Measurements from ENCODE around the gene COL23A1. TPM values are rescaled to one million over a fixed set of nuclear protein-coding genes. Genes with fewer than 3 reads are reported as not detected.

Gene COL23A1
- total and polyA plus RNA-seq, 2 donors (not counting 1 experiment from before 2014, with no cell fraction given), result 0.20 TPM; not detected in 1

DNA sequence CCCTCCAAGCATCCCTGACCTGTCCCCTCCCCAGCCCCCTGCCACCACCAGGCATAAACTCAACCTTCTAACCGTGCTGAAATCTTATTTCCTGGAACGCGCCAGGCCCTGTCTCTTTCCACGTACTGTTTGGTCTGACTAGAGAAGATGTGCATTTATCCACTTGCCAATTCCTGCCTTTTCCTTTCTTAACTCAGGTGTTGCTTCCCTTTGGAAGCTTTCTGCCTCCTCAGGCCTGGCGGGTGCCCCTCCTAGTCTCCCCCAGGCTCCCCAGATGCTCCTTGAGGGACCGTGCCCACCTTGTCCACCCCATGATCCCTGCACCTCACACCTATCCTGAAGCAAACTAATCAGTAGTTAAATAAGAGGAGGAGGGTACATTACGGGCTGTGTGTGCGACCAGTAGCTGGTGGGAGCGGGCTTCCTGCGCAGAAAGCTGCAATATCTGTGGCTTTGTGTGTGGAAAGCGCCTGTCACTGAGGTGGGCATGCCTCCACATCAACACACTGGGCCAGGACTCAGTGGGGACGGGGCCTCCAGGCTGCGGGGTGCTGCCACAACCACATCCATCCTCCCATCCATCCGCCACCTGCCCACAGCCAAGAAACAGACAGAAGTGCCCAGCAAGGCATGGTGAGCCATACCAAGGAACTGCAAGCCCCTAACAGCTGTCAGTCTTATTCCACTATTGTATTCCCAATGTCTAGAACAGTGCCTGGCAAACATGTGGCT lies 73.5 kb downstream of the COL23A1 start:
- ChIA-PET POLR2A (no interaction called here), CTCF (no interaction called here)
- peaks cover 0 to 3% (median 0%) of the 10 kb centered on the region in 4 experiments for H3K27me3 ChIP-seq (replicated peaks in 1 of 4; ENCODE audit: control extremely low read depth in 1 of 4, control insufficient read depth in 3 of 4, insufficient read depth in 4 of 4, low read length in 3 of 4)
- WGBS (ENCODE audit: insufficient coverage), result 84% methylated on average over 11 of the region's 14 CpGs
- DNase-seq, result no peak
- no peaks in the 10 kb centered on the region for H3K79me2 ChIP-seq (ENCODE audit: control insufficient read depth, insufficient read depth, low read length)
- no peaks in the 10 kb centered on the region for H4K20me1 ChIP-seq (ENCODE audit: control insufficient read depth, insufficient read depth, low read length, poor library complexity, severe bottlenecking)
- H2AFZ ChIP-seq (ENCODE audit: insufficient read depth, low read depth, low read length, poor library complexity, severe bottlenecking), result no peak overlapping the region
- no peak overlapping the region for H3K4me3 Mint-ChIP-seq
- H3K36me3 ChIP-seq (replicated peaks in 1 of 2; ENCODE audit: control extremely low read depth in 1 of 2, control insufficient read depth in 1 of 2, extremely low read depth in 1 of 2, insufficient read depth in 2 of 2, low read length in 1 of 2), result no peaks in the 10 kb centered on the region
- no peak overlapping the region for H3K9ac ChIP-seq (ENCODE audit: low read length)
- peaks cover 8% of the 10 kb centered on the region for H3K9me3 Mint-ChIP-seq (ENCODE audit: insufficient read depth)
- intact Hi-C loops (cut with micrococcal nuclease), result no loop called here
- H3K27ac ChIP-seq (ENCODE audit: low read length in 2 of 2), result no peak overlapping the region
- no peak for ATAC-seq (ENCODE audit: low read depth)
- H3K4me1 Mint-ChIP-seq, result no peaks in the 10 kb centered on the region
- TF ChIP-seq, protein P1, sequence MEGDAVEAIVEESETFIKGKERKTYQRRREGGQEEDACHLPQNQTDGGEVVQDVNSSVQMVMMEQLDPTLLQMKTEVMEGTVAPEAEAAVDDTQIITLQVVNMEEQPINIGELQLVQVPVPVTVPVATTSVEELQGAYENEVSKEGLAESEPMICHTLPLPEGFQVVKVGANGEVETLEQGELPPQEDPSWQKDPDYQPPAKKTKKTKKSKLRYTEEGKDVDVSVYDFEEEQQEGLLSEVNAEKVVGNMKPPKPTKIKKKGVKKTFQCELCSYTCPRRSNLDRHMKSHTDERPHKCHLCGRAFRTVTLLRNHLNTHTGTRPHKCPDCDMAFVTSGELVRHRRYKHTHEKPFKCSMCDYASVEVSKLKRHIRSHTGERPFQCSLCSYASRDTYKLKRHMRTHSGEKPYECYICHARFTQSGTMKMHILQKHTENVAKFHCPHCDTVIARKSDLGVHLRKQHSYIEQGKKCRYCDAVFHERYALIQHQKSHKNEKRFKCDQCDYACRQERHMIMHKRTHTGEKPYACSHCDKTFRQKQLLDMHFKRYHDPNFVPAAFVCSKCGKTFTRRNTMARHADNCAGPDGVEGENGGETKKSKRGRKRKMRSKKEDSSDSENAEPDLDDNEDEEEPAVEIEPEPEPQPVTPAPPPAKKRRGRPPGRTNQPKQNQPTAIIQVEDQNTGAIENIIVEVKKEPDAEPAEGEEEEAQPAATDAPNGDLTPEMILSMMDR (IDR thresholded peaks at IDR 0.05), result no peak
- H3K4me3 ChIP-seq (ENCODE audit: control extremely low read depth in 1 of 5, extremely low read depth in 1 of 5, insufficient read depth in 1 of 5, low read depth in 2 of 5, low read length in 4 of 5), result no peak overlapping the region
- H3K27me3 Mint-ChIP-seq, result peaks cover 21% of the 10 kb centered on the region
- no peak overlapping the region for H3K27ac Mint-ChIP-seq
- no peak overlapping the region for H3K4me2 ChIP-seq (replicated peaks; ENCODE audit: low read depth, low read length, poor library complexity, severe bottlenecking)
- no peaks in the 10 kb centered on the region for H3K4me1 ChIP-seq (ENCODE audit: control insufficient read depth in 2 of 2, insufficient read depth in 2 of 2, low read length in 2 of 2)
- H3K9me3 ChIP-seq (ENCODE audit: control extremely low read depth in 1 of 3, control insufficient read depth in 2 of 3, insufficient read depth in 1 of 3, low read length in 2 of 3), result peaks cover 0 to 8% (median 0%) of the 10 kb centered on the region in 3 donors

DNA sequence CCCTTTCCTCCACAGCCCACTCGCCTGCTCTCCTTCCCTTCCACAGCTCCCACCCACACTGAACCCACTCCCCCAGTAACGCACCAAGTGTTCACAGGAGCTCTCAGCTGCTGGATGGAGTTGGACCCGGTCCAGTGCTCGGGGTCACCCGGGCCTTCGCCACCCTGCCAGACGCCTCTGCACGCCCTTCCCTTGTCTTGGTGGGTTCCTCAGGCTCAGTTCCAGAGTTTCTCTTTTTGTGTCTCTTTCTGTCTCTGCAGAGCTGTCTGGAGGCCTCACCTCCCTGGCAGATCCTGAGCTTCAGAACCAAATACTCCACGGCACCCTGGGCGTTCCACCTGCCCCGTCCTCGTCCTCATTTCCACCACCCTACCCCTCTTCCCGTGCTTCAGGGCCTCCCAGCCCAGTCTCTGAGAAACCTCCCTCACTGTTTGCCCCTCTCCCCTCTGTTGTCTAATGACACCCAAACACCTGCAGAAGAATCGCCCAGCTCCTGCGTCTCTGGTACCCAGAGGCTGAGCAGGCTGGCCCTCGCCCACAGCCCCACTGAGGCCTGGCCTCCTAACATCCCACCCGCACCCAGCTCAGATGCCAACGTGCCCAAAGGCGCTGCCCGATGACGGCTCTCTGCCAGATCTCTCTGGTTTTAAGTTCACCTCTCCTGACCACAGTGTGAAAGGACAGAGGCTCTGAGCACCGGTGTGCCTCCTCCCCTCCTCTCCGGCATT lies 74.3 kb downstream of the COL23A1 start:
- POLR2A ChIA-PET, result no interaction called here
- no peak for ATAC-seq (ENCODE audit: low read depth)
- CTCF ChIA-PET, result no interaction called here
- Histone ChIP-seq H3K9me3 (ENCODE audit: control extremely low read depth in 1 of 3, control insufficient read depth in 2 of 3, insufficient read depth in 1 of 3, low read length in 2 of 3) (peaks cover 0 to 8% (median 0%) of the 10 kb centered on the region in 3 donors), H4K20me1 (ENCODE audit: control insufficient read depth, insufficient read depth, low read length, poor library complexity, severe bottlenecking) (no peaks in the 10 kb centered on the region), H2AFZ (ENCODE audit: insufficient read depth, low read depth, low read length, poor library complexity, severe bottlenecking) (no peak overlapping the region), H3K27me3 (replicated peaks in 1 of 4; ENCODE audit: control extremely low read depth in 1 of 4, control insufficient read depth in 3 of 4, insufficient read depth in 4 of 4, low read length in 3 of 4) (peaks cover 0 to 3% (median 0%) of the 10 kb centered on the region in 4 experiments), H3K4me3 (ENCODE audit: control extremely low read depth in 1 of 5, extremely low read depth in 1 of 5, insufficient read depth in 1 of 5, low read depth in 2 of 5, low read length in 4 of 5) (no peak overlapping the region), H3K79me2 (ENCODE audit: control insufficient read depth, insufficient read depth, low read length) (no peaks in the 10 kb centered on the region), H3K9ac (ENCODE audit: low read length) (no peak overlapping the region), H3K4me1 (ENCODE audit: control insufficient read depth in 2 of 2, insufficient read depth in 2 of 2, low read length in 2 of 2) (no peaks in the 10 kb centered on the region), H3K36me3 (replicated peaks in 1 of 2; ENCODE audit: control extremely low read depth in 1 of 2, control insufficient read depth in 1 of 2, extremely low read depth in 1 of 2, insufficient read depth in 2 of 2, low read length in 1 of 2) (no peaks in the 10 kb centered on the region), H3K4me2 (replicated peaks; ENCODE audit: low read depth, low read length, poor library complexity, severe bottlenecking) (no peak overlapping the region), H3K27ac (ENCODE audit: low read length in 2 of 2) (no peak overlapping the region)
- Mint-ChIP-seq H3K4me3 (no peak overlapping the region), H3K9me3 (ENCODE audit: insufficient read depth) (peaks cover 8% of the 10 kb centered on the region), H3K27me3 (peaks cover 21% of the 10 kb centered on the region), H3K4me1 (no peaks in the 10 kb centered on the region), H3K27ac (no peak overlapping the region)
- intact Hi-C loops (cut with micrococcal nuclease), result no loop called here
- DNase-seq, result no peak
- 89% methylated on average over 23 of the region's 23 CpGs for WGBS (ENCODE audit: insufficient coverage)
- TF ChIP-seq, protein P1 (IDR thresholded peaks at IDR 0.05), result no peak
- no peak for TF ChIP-seq EZH2 (IDR thresholded peaks at IDR 0.05; ENCODE audit: borderline replicate concordance, insufficient read depth, low read depth, low read length, poor library complexity, severe bottlenecking)

Data from B cell (primary cell).